ENCODE measurements around the gene NKG7.

DNA sequence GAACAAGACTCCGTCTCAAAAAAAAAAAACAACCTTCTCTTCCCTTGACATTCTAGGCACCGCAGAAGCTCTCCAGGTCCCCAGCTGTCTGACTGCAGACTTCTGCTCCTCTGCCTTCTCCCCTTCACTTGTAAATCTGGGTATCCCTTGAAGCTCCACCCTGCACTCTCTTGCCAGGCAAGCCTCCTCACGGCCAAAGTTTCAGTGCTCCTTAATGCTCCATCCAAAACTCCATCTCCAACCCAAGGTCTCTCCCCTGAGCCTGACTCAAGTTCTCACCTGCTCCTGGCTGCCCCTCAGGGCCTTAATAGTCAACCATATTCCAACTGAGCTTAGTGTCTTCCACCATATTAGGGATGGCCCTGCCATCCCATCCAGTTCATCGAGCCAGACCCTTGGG is 2.2 kb downstream of the NKG7 start:
- TF ChIP-seq, protein P1, sequence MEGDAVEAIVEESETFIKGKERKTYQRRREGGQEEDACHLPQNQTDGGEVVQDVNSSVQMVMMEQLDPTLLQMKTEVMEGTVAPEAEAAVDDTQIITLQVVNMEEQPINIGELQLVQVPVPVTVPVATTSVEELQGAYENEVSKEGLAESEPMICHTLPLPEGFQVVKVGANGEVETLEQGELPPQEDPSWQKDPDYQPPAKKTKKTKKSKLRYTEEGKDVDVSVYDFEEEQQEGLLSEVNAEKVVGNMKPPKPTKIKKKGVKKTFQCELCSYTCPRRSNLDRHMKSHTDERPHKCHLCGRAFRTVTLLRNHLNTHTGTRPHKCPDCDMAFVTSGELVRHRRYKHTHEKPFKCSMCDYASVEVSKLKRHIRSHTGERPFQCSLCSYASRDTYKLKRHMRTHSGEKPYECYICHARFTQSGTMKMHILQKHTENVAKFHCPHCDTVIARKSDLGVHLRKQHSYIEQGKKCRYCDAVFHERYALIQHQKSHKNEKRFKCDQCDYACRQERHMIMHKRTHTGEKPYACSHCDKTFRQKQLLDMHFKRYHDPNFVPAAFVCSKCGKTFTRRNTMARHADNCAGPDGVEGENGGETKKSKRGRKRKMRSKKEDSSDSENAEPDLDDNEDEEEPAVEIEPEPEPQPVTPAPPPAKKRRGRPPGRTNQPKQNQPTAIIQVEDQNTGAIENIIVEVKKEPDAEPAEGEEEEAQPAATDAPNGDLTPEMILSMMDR (conservative IDR thresholded peaks at IDR 0.05; ENCODE audit: low read depth, low read length), result no peak
- no peak for TF ChIP-seq EZH2 (IDR thresholded peaks at IDR 0.05; ENCODE audit: borderline replicate concordance, low read depth, low read length, poor library complexity, severe bottlenecking)

Data from A673 (cell line).